Measurements from ENCODE around the gene LRPPRC.
"Not testable (repeated sequence)": the region's sequence is repeated elsewhere in the genome, so short reads cannot be mapped to it uniquely, and the experiment has no call there.

The LRPPRC gene

DNA sequence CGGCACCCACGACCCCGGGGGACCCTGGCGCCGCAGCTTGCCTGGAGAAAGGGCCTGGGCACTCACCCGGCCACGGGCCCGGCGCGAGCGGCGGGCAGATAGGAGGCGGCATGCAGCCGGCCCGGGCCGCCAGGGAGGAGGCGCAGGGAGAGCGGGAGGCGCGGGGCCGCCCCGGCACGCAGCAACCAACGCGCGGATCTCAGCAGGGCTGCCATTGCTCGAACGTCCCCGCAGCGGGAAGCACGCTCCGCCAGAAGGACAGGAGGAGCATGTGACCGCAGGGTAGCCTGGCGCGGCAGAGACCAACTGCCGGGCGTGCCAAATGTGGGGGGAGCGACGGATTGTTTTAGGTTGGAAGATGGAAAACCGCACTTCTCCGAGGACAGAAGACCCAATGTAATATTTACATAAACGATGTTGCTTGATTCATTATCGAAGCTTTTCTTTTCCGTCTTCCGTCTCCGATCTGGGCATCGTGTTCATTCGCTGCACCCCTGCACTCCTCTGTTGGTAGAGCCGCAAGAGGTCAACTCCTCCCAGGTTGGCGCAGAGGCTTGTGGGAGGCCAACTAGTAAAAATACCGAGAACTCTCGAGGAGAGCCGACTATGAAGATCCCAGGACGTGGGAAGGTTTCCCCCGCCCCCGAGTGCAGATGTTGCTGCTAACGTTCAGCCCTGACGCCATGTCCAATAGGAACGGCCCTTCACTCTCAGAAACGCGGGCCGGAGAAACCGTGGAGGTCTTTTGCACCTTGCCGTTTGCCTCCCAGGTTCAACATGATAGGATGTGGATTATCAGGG is at the start of gene LRPPRC:
Gene LRPPRC, minus strand, starts transcription at position 257 of the 801 bp plus-strand sequence. Its CDS starts 42 bp downstream, at position 215.
- peak; percentile 85 for FAIRE-seq

DNA sequence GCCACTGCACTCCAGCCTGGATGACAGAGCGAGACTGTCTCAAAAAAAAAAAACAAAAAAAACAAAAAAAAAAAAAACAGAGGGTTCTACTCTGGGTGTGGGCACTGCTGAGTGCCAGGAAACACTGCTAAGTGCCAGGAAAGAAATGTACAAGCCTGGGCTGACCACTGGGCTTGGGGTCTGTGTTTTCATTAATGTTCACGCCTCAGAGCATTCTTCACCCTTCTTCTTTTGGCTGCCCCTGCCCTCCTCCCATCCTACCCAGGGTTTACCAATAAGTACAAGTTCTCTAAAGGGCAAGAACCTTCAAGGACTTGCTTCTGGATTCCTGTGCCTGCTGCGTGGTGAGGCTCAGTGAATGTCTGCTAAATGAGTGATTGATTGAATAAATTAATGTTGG is 49.3 kb upstream of the LRPPRC start:
- no peak for FAIRE-seq

DNA sequence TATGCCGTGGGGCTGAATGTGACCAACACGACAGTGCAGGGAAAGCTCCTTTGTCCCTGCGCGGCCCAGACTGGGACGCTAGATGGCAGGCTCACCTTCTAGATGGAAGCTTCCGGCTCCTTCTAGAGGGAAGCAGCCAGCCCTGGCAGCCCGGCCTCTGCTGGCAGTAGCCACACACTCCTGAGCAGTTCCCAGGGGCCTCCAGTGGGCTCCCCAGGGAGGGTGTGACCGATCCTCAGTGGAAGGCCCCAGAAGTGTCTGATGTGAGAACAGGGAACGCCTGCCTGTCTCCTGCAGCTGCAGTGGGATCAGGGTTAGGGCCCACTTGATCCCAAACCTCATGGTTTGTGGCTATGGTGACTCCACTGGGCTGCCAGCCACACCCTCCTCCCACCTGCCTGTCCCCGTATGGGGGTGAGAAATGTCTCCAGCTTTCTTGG is 48.5 kb upstream of the LRPPRC start:
- FAIRE-seq = no peak

DNA sequence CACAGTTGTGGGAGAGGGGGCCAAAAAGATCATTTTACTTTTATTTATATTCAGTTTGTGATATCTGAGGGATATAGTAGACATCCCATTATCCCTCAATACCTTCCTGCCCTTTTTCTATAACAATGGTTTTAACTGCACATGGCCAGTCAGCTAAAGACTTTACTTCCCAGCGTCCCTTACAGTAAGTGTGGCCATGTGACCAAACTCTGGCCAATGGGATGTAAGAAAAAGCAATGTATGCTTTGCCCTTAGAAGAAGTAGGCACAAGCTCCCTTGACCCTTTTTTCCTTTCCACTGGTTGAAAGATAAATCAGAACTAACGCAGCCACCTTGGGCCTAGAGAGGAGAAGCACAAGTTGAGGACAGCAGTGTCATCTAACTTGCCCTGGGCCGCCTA is 44.6 kb upstream of the LRPPRC start:
- no peak for FAIRE-seq

DNA sequence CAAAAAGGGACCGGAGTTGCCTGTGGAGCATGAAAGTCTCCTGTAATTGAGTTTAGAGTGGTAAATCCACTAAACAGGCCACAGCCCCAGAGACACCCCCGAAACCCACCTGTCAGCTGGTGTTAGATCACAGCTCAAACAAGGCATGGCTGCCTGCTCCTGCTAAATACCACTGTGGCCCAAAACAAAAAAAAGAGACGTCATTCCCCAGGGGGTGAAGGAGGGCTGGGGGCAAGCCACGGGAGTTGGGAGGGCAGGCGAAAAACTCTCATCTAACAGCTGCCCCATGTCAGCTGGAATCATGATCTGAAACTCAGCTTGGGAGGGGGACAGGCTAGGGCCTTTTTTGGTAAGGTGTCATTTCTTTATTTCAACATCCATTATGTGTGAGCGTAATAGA is 42.5 kb upstream of the LRPPRC start:
- no peak for FAIRE-seq

DNA sequence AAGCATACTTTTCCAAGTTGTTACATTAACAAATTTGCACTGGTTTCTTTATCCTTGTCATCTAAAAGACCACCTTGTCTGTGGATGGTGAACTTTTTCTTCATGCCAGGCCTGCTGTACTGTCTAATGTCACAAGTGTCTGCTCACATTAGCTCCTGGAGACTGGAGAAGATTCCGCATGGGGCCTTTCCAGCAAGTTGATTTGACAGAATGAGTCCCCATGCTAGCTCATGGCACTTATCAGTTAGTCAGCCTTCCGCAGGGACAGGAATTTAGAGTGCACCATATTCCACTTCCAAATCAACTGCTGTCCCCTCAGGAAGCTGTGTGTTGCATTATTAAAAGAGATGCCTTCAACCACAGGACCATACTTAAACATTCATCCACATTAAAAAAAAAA is 41.4 kb upstream of the LRPPRC start:
- no peak for FAIRE-seq

DNA sequence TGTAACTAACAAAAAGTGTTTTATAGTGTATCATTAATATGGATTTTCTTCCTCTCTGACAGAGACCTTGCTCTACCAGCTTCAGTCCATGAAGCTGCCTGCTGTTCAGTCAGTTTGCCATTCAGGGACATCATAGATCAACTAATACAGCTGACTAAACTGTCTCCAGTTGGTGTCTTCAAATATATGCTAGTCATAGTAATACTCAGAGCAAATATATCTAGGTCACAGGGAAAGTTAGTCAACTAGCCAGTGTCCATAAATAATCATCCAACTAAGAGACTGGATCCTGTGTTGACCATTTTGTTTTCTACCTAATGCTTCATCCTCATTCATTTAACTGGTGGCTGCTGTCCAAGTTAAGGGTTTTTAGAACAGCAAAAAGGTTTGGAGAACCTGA is 38.2 kb upstream of the LRPPRC start:
- FAIRE-seq = no peak

DNA sequence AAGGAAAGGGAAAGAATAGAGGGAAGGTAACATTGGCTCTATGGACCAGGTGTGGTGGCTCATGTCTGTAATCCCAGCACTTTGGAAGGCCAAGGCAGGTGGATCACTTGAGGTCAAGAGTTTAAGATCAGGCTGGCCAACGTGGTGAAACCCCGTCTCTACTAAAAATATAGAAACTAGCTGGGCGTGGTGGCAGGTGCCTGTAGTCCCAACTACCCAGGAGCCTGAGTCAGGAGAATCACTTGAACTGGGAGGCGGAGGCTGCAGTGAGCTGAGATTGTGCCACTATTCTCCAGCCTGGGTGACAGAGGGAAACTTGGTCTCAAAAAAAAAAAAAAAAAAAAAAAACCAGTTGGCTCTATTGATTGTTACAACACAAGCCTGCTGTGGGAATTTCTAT is 31.3 kb upstream of the LRPPRC start:
- not testable (repeated sequence) for FAIRE-seq

DNA sequence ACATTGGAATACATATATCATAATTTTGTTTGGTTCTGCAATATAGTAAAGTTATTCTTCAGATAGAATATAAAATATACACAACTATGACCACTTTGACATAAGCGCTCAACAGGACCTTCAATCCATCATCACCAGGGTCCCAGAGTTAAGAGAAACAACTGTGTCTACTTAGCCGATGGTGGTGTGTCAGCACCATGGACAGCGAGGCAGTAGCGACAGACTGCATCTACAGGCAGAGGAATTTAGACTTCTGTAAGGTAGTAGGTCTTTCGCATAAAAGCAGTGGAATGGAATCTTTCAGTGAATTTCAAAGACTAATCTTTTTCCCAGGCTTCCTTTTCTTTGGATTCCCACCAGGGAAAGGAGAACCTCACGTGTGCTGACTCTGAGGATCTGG is 20.5 kb upstream of the LRPPRC start:
- FAIRE-seq = no peak

DNA sequence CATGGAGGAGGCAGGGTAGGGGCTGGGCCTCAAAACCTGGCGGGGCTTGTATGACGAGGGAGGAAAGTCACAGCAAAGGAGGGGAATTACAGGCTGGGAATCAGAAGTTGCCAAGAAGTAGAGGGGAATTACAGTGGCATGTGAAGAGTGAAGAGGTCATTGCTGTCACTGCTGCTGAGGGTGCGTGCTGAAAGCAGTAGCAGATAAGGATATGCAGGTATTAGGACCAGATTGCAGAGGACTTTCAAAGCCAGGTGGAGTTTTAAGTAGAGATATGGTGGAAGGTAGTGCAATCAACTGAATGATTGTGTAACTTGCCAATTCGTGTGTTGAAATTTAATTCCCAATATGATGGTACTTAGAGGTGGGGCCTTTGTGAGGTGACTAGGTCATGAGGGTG is 19.4 kb upstream of the LRPPRC start:
- FAIRE-seq = no peak

DNA sequence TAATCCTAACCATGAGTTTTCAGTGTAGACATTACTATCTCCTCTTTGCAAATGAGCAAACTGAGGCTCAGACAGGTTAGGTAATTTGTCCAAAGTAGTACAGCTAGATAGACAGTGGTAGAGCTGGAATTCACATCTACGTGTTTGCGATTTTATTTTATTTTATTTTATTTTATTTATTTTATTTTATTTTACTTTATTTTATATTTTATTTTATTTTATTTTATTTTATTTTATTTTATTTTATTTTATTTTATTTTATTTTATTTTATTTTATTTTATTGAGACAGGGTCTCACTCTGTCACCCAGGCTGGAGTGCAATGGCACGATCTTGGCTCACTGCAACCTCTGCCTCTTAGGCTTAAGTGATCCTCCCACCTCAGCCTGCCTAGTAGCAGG is 17.4 kb upstream of the LRPPRC start:
- FAIRE-seq = not testable (repeated sequence)

DNA sequence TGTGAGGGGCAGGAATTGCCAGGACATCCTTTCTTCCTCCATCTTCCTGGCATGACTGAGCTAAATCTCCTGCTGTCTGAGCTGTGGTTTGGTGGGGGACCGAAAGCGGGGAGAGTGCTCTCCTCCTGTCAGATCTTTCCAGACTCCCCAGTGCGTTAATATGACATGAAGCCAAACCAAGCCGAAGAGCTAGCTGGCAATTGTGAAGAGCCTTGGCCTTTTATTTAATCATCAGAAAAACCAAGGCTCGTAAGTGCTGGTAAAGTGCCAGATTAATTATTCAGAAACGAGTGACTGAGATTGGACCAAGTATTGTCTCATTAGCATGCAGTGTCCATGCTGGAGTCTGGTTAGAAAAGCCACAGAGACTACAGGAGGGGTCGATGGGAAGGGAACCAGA is 14.5 kb upstream of the LRPPRC start:
- FAIRE-seq = no peak

DNA sequence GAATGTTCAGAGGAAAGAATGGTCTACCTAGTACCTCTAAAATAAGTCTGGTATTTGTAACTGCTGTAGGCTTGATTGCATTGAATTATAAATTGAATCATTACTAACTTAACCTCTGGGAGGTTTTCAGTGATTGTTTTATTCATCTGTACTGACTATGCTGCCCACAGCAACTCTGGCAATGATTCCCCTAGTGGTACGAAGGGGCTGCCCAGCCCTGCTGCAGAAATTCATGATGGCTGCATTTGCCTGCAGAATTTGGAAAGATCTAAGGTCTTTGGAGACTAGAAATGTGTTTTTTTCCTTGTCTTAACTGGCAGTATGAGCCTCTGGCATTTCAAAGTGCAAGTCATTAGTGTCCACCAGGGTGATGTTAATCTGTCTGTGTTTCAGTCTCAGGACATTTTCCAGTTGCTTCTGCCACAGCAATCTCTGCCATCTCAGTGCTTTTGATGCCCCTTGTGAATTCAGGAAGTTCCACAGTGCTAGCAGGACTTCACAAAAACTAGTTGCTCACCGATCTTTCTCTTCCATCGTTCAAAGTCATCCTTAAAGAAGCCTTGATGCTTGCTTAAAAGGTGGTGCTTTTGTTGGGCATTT is 13.4 kb upstream of the LRPPRC start:
- FAIRE-seq = no peak

DNA sequence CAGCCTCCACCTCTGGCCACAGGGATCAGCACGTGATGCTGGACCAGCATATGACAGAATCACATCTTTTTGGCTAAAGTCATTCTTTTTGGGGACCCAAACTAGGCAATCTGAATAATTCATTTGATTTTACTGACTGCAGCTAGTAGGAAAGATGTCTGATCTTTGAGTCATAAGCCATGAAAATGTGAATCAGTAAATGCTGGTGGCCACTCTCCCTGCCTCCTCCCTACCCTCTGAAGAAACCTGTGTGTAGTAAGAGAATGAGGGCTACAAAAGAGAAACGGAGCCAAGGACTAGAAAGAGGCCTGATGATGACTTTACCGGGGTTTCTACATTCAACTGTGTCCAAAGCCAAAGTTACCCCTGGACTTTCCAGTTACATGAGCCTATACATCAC is 10.1 kb upstream of the LRPPRC start:
- no peak for FAIRE-seq

DNA sequence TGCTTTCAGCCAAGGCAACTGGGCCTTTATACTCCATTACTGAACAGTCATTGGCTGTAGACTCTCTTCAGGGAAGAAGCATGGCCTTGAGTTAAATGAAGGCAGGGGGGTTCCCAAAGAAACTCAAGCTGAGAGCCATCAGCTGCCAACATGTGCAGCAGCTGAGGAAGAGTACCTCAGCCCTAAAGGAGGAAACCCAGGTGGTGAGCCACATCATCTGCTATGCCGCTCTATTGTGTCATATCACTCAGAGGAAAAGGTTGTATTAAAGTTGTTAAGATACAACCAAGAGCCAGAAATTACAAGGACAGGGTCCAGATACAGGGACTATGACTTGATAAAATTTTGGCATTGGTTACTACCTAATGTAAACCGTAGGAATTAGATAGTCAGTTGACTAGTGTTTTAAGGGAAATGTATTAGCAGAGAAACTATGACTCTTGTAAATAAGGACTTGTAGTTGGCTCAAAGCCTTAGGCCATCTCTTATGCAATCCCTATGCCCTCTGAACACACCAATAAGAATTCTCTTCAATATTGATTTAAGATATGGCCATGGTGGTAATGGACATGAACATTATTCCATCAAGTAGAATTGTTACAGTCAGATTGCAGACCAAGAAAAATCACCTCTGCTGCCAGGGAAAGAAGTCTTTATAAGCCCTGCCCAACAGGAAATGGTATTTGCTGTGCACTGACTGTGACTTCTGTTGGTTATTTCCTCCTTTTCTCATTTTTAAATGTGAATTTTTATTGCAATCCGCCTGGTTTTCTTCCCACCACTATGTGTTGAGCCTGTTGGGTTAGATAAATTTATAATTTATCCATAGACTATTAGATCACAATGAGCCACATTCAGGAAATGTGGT is 9.2 kb upstream of the LRPPRC start:
- FAIRE-seq = no peak

DNA sequence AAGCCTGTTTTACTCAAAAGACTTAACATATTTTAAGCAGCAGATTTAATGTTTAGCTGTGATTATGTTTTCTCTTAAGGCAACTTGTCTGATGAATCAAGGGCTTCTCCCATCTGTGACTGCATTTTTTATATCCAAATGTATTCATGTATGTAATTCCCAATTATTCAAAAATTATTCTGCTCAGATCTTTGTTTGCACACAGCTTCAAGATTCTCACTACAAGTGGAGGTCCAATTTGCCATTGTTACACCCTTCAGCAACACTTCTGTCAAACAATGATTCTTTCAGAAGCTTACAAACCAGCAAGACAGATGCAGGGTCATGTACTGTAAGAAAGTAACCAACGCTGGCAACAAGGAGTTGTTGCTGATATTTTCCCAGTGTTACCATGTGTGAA is 5.9 kb upstream of the LRPPRC start:
- no peak for FAIRE-seq

DNA sequence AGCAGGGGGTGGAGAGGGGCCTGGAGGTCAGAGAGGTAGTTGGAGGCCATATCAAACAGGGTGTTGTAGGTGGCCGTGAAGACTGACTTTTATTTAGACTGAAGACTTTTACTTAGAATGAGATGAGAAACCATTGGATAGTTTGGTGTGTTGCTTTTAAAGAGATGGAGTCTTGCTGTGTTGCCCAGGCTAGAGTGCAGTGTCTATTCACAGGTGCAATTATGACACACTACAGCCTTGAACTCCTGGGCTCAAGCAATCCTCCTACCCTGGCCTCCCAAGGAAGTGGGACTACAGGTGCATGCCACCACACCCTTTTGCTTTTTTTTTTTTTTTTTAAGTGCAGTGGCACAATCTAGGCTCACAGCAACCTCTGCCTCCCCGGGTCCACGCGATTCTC is 2.5 kb upstream of the LRPPRC start:
- no peak for FAIRE-seq

DNA sequence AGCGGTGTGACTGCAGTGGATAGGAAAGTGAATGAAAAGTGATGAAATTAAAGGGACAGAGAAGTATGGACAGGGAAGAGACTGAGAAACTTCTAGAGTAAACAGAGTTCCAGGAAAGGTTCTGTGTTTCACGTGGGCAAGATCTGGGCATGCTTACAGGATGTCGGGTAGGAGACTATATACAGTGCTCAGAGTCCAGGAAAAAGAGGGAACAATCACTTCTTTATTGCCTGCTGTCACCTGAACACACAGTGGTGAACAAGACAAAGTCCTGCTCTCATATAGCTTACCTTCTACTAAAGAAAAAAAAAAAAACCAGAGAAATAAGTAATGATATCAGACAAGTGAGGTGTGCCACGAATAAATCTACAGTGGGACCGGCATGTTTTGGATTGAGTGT is 2.4 kb downstream of the LRPPRC start:
- FAIRE-seq = no peak

DNA sequence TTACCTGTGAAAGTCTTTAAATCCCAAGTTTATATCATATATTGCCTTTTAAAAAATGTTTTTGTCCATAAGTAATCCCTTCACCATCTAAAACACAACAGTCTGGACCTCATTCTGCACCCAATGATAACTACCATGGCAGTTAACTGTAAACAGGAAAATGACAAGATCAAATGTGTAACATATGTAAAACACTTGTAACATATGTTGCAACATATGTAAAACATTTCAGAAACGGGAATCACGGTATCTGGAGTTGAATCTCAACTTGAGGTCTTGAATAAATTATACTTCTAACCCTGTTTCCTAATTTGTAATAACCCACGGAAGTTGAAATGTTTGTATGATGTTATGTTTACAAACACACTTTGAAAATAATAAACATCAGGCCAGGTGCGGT is 6.2 kb downstream of the LRPPRC start:
- no peak for FAIRE-seq

DNA sequence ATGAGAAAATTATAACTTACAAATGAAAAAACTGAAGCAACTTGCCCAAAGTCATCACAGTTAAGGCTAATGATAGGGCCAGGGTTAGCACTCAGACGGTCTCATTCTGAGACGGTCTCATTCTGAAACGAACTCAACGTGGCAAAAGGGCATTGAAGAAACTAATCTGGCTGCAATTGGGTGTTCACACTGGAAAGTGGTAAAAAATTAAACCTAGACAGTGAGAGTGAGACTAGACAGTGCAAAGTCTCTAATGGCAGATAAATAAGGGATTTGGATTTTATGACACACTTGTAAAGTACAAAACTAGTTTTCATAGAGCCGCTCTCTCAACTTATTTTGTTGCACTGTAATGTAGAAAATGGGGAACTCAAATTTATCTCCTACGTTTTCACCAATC is 9.2 kb downstream of the LRPPRC start:
- FAIRE-seq = no peak

DNA sequence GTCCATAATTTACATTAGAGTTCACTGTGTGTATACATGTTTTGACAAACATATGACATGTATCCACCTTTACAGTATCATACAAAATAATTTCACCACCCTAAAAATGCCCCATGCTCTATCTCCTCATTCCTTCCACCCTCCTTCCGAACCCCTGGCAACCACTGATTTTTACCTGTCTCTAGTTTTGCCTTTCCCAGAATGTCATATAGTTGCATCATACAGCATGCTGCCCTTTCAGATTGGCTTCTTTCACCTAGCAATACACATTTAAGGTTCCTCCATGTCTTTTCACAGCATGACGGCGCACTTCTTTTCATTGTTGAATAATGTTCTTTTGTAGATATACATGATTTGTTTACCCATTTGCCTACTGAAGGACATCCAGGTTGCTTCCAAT is 10.4 kb downstream of the LRPPRC start:
- no peak for FAIRE-seq

DNA sequence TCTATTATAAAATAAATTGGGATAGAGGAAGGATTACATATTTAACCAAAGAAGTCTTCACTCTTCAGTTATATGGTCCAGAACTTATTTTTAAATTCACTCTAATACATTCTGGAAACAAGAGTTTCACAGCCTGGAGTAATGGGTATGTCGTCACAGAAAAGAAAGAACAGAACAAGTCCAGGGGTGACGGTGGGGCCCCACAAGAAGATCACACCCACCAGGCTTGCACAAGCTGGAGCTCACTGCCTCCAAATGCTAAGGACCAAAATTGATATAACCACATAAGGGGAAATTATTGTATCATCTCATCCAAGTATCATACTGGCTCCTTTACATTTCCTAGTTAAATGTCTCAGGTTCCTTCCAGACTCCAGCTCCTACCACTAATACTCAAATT is 11.3 kb downstream of the LRPPRC start:
- no peak for FAIRE-seq

DNA sequence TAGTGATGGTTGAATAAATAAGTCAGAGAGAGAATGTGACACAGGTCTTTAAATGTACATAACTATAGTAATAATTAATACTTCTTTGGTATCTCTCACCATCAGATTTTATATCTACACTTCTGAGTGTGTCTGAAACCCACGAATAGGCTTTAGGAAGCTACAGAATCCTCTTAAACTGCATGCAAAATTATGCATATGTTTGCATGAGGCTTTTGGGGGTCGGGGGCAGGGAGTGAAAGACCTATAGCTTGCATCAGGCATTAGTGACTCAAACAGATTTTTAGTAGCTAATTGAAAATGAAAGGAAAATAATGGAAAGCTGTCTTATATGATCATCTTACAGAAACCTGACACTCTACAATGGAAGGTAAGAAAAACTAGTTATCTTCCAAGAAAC is 14.9 kb downstream of the LRPPRC start:
- FAIRE-seq = no peak

Measured in A204.1 (cell line).